ENCODE measurements around the gene MAP4K1. TPM values are rescaled to one million over a fixed set of nuclear protein-coding genes. Genes with fewer than 3 reads are reported as not detected.
A peak's percentile ranks its signal among the peaks of the same experiment; 100 is the strongest.

Gene MAP4K1
- total RNA-seq, 2 experiments from 2014 or later, result 173 to 185 TPM

- H3K27ac Mint-ChIP-seq, result no peak overlapping the region
- CTCF ChIA-PET, result interaction anchor here (1.8 kb wide), 1 partner anchor 8 kb away, joined by 4 read pairs; no protein-coding TSS in a partner anchor
Measured at GRCh38 chr19:38626401-38626800, 8.6 kb upstream of the MAP4K1 start.

GRCh38 chr19:38624822-38625221 lies 7.1 kb upstream of the MAP4K1 start:
- peaks cover 6% of the 10 kb centered on the region for H3K4me1 ChIP-seq (ENCODE audit: insufficient read depth, low read length)
- peaks cover 89% of the 10 kb centered on the region for H3K36me3 ChIP-seq (ENCODE audit: insufficient read depth, low read length)
- no peak overlapping the region for H3K27ac ChIP-seq (ENCODE audit: low read depth in 1 of 2, low read length in 2 of 2)
- POLR2A ChIA-PET, result no interaction called here
- Mint-ChIP-seq H3K27me3 (no peaks in the 10 kb centered on the region), H3K4me3 (no peak overlapping the region), H3K27ac (no peak overlapping the region), H3K4me1 (ENCODE audit: low read depth) (peaks cover 9% of the 10 kb centered on the region), H3K9me3 (no peaks in the 10 kb centered on the region), H3K36me3 (ENCODE audit: low read depth) (peaks cover 90% of the 10 kb centered on the region)
- no peaks in the 10 kb centered on the region for H3K9me3 ChIP-seq (ENCODE audit: control insufficient read depth in 1 of 2, insufficient read depth in 1 of 2, low read length in 2 of 2)
- H3K4me3 ChIP-seq (ENCODE audit: low read length), result no peak overlapping the region
- DNase-seq, result no peak
- H3K27me3 ChIP-seq (ENCODE audit: control insufficient read depth in 1 of 2, insufficient read depth in 2 of 2, low read length in 2 of 2), result no peaks in the 10 kb centered on the region
- ATAC-seq (ENCODE audit: poor library complexity), result no peak
- intact Hi-C loops (cut with DNase I, micrococcal nuclease), result no loop called here
- CTCF ChIA-PET, result interaction anchor here (1.8 kb wide), 1 partner anchor 10 kb away, joined by 4 read pairs; no protein-coding TSS in a partner anchor
- no peak for TF ChIP-seq CTCF (IDR thresholded peaks at IDR 0.05)

More at GRCh38 chr19:38626401-38626800, 8.6 kb upstream of the MAP4K1 start:
- Histone ChIP-seq H3K27ac (ENCODE audit: low read depth in 1 of 2, low read length in 2 of 2) (no peak overlapping the region), H3K4me3 (ENCODE audit: low read length) (no peak overlapping the region), H3K9me3 (ENCODE audit: control insufficient read depth in 1 of 2, insufficient read depth in 1 of 2, low read length in 2 of 2) (no peaks in the 10 kb centered on the region), H3K27me3 (ENCODE audit: control insufficient read depth in 1 of 2, insufficient read depth in 2 of 2, low read length in 2 of 2) (no peaks in the 10 kb centered on the region), H3K36me3 (ENCODE audit: insufficient read depth, low read length) (peaks cover 90% of the 10 kb centered on the region), H3K4me1 (ENCODE audit: insufficient read depth, low read length) (no peaks in the 10 kb centered on the region)
- Mint-ChIP-seq H3K36me3 (ENCODE audit: low read depth) (peaks cover 94% of the 10 kb centered on the region), H3K9me3 (no peaks in the 10 kb centered on the region), H3K4me1 (ENCODE audit: low read depth) (peaks cover 2% of the 10 kb centered on the region), H3K4me3 (no peak overlapping the region), H3K27me3 (no peaks in the 10 kb centered on the region)
- no peak for ATAC-seq (ENCODE audit: poor library complexity)
- no peak for DNase-seq
- no peak for TF ChIP-seq CTCF (IDR thresholded peaks at IDR 0.05)
- intact Hi-C loops (cut with DNase I, micrococcal nuclease), result no loop called here
- POLR2A ChIA-PET, result no interaction called here

GRCh38 chr19:38619361-38620174 lies 1.8 kb upstream of the MAP4K1 start:
- POLR2A ChIA-PET, result interaction anchor here (0.7 to 2.7 kb wide), 21 partner anchors 15 to 861 kb away, joined by 3 to 36 read pairs (median 4); partner anchors contain the start of genes ACTN4, FAM98C, HNRNPL and MRPS12
- intact Hi-C loops (cut with DNase I, micrococcal nuclease), result loop anchor here (1.0 to 10.0 kb wide), 7 partner anchors 28 to 715 kb away; partner anchors contain the start of genes FAM98C (in 2 of the 2), ACTN4 (in 1 of the 2), MRPS12 (in 1 of the 2) and SARS2 (in 1 of the 2)

More at GRCh38 chr19:38619361-38620174, 1.8 kb upstream of the MAP4K1 start:
- Histone ChIP-seq H3K27ac (ENCODE audit: low read depth in 1 of 2, low read length in 2 of 2) (peak overlapping the region; percentile 84 to 94), H3K4me3 (ENCODE audit: low read length) (peak overlapping the region; percentile 97), H3K4me1 (ENCODE audit: insufficient read depth, low read length) (peaks cover 55% of the 10 kb centered on the region), H3K36me3 (ENCODE audit: insufficient read depth, low read length) (peaks cover 47% of the 10 kb centered on the region), H3K9me3 (ENCODE audit: control insufficient read depth in 1 of 2, insufficient read depth in 1 of 2, low read length in 2 of 2) (no peaks in the 10 kb centered on the region), H3K27me3 (ENCODE audit: control insufficient read depth in 1 of 2, insufficient read depth in 2 of 2, low read length in 2 of 2) (no peaks in the 10 kb centered on the region)
- Mint-ChIP-seq H3K4me1 (ENCODE audit: low read depth) (peaks cover 57% of the 10 kb centered on the region), H3K27ac (peak overlapping the region; percentile 94), H3K9me3 (no peaks in the 10 kb centered on the region), H3K4me3 (peak overlapping the region; percentile 97), H3K36me3 (ENCODE audit: low read depth) (peaks cover 85% of the 10 kb centered on the region), H3K27me3 (no peaks in the 10 kb centered on the region)
- CTCF ChIA-PET, result interaction anchor here (0.6 to 3.4 kb wide), 8 partner anchors 15 to 311 kb away, joined by 3 to 22 read pairs (median 7); partner anchors contain the start of genes FAM98C, MRPS12 and SARS2
- no peak for TF ChIP-seq CTCF (IDR thresholded peaks at IDR 0.05)
- DNase-seq (no peak), ATAC-seq (ENCODE audit: poor library complexity) (no peak)

Data from CD4-positive, alpha-beta T cell (primary cell).